Neutrophil (primary cell): ENCODE measurements around the gene SCUBE3.

Experiments
- H3K27ac ChIP-seq: fragments of 200-600 bp; sonication (generic); 2 replicates; pipeline ENCODE4 v1.5.1; 2016; ENCODE audit warnings: mild to moderate bottlenecking, moderate library complexity
- H3K27me3 ChIP-seq: fragments of 200-600 bp; sonication (generic); 2 replicates; pipeline ENCODE4 v1.6.0; 2016; ENCODE audit warnings: mild to moderate bottlenecking
- H3K36me3 ChIP-seq: fragments of 200-600 bp; sonication (generic); 2 replicates; pipeline ENCODE4 v1.5.1; 2017
- H3K4me1 ChIP-seq, 2 experiments: fragments of 200-600 bp in 1 of 2; sonication (generic) in 1 of 2; 1 replicate in 1 of 2; 2 replicates in 1 of 2; pipeline versions ENCODE4 v1.5.1 to v1.6.1; 2013 to 2016; ENCODE audit warnings: low read depth in 1 of 2, low read length in 1 of 2, mild to moderate bottlenecking in 1 of 2, moderate library complexity in 1 of 2; ENCODE audit not compliant: control insufficient read depth in 1 of 2, insufficient read depth in 1 of 2
- H3K4me3 ChIP-seq, 2 experiments: fragments of 200-600 bp in 1 of 2; sonication (generic) in 1 of 2; 1 replicate in 1 of 2; 2 replicates in 1 of 2; pipeline ENCODE4 v1.5.1; 2013 to 2016; ENCODE audit warnings: low read depth in 1 of 2, low read length in 1 of 2, mild to moderate bottlenecking in 1 of 2, moderate library complexity in 1 of 2
- H3K9me3 ChIP-seq: fragments of 200-600 bp; sonication (generic); 2 replicates; pipeline ENCODE4 v1.5.1; 2016
- CTCF ChIP-seq: fragments of 200-600 bp; sonication (generic); IDR thresholded peaks from 2 replicates; pipeline ENCODE4 v1.5.1; 2016; ENCODE audit warnings: antibody characterized with exemption

The SCUBE3 gene

GRCh38 chr6:35185302-35185681 is 28.5 kb upstream of the SCUBE3 start:
- Histone ChIP-seq H3K27me3 (peaks cover 31% of the 10 kb centered on the region), H3K27ac (no peak overlapping the region)

GRCh38 chr6:35185971-35186370 is 27.8 kb upstream of the SCUBE3 start:
- no peak for TF ChIP-seq CTCF
- H3K4me1 ChIP-seq = no peaks in the 10 kb centered on the region
- no peaks in the 10 kb centered on the region for H3K9me3 ChIP-seq
- no peak overlapping the region for H3K4me3 ChIP-seq
- H3K27ac ChIP-seq = no peak overlapping the region
- H3K27me3 ChIP-seq = peaks cover 27% of the 10 kb centered on the region
- no peaks in the 10 kb centered on the region for H3K36me3 ChIP-seq

More at GRCh38 chr6:35185302-35185681, 28.5 kb upstream of the SCUBE3 start:
- no peaks in the 10 kb centered on the region for H3K9me3 ChIP-seq
- TF ChIP-seq CTCF = no peak
- no peak overlapping the region for H3K4me3 ChIP-seq
- H3K36me3 ChIP-seq = no peaks in the 10 kb centered on the region
- no peaks in the 10 kb centered on the region for H3K4me1 ChIP-seq

- H3K4me1 ChIP-seq = no peaks in the 10 kb centered on the region
- no peak overlapping the region for H3K4me3 ChIP-seq
- no peaks in the 10 kb centered on the region for H3K36me3 ChIP-seq
- peaks cover 21% of the 10 kb centered on the region for H3K27me3 ChIP-seq
- no peak overlapping the region for H3K27ac ChIP-seq
- no peak for TF ChIP-seq CTCF
- H3K9me3 ChIP-seq = no peaks in the 10 kb centered on the region
Measured at GRCh38 chr6:35186571-35186970, 27.2 kb upstream of the SCUBE3 start.

- Histone ChIP-seq H3K27ac (no peak overlapping the region), H3K4me3 (no peak overlapping the region), H3K36me3 (no peaks in the 10 kb centered on the region), H3K9me3 (no peaks in the 10 kb centered on the region), H3K4me1 (no peaks in the 10 kb centered on the region), H3K27me3 (peaks cover 8% of the 10 kb centered on the region)
- no peak for TF ChIP-seq CTCF
Measured at GRCh38 chr6:35188886-35189285, 24.9 kb upstream of the SCUBE3 start.

- no peak for TF ChIP-seq CTCF
- H3K9me3 ChIP-seq = no peaks in the 10 kb centered on the region
- no peaks in the 10 kb centered on the region for H3K36me3 ChIP-seq
- H3K27ac ChIP-seq = no peak overlapping the region
- H3K4me3 ChIP-seq = no peak overlapping the region
- H3K27me3 ChIP-seq = peaks cover 20% of the 10 kb centered on the region
- H3K4me1 ChIP-seq = no peaks in the 10 kb centered on the region
Measured at GRCh38 chr6:35190306-35190705, 23.4 kb upstream of the SCUBE3 start.

GRCh38 chr6:35191889-35192288 is 21.9 kb upstream of the SCUBE3 start:
- no peak overlapping the region for H3K4me3 ChIP-seq
- no peak overlapping the region for H3K27ac ChIP-seq
- no peaks in the 10 kb centered on the region for H3K36me3 ChIP-seq
- TF ChIP-seq CTCF = no peak
- H3K27me3 ChIP-seq = peaks cover 28% of the 10 kb centered on the region
- no peaks in the 10 kb centered on the region for H3K9me3 ChIP-seq
- H3K4me1 ChIP-seq = no peaks in the 10 kb centered on the region
